Measurements from ENCODE around the gene GARRE1. TPM values are rescaled to one million over a fixed set of nuclear protein-coding genes. Genes with fewer than 3 reads are reported as not detected.

GARRE1 gene
- total and polyA plus RNA-seq, 2 experiments from 2014 or later = 16.0 to 20.0 TPM

DNA sequence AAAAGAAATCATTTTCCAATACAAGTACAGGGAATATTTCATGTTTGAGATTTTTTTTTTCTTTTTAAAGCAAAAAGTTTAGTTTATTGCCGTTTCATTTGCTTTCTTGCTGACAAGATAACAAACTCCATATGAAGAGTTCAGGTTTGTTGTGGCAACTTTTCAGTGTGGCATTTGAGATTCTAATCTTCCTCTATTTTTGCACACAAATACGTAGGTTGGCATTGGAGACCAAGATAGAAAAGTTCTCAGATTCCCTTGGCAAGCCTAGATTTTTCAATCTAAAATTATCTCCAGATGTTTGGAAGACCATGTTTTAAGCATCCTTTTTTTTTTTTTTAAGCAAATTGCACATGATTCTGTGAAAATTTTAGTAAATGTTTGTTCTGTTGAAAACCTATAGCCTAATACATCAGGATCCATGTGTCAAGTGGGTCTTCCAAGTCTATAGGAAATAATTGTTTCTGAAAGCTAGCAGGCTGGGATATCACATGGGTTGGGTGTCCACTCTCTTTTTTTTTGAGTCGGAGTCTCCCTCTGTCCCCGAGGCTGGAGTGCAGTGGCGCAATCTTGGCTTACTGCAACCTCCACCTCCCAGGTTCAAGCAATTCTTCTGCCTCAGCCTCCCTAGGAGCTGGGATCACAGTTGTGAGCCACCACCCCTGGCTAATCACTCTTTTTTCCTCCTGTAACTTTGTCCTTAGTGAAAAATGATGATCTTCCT lies 2.6 kb downstream of the GARRE1 start:
- ATAC-seq (no peak), DNase-seq (ENCODE audit: low spot score) (no peak)
- Histone ChIP-seq H3K79me2 (replicated peaks; ENCODE audit: insufficient read depth) (peaks cover 57% of the 10 kb centered on the region), H3K27me3 (ENCODE audit: insufficient read depth) (no peaks in the 10 kb centered on the region), H3K4me2 (no peak overlapping the region), H2AFZ (no peak overlapping the region), H3K4me3 (no peak overlapping the region), H4K20me1 (replicated peaks; ENCODE audit: insufficient read depth) (peaks cover 28% of the 10 kb centered on the region; the same call in 1 of the 2 replicates), H3F3A (replicated peaks; ENCODE audit: low read depth) (peaks cover 6% of the 10 kb centered on the region; the same call in 1 of the 2 replicates), H3K4me1 (ENCODE audit: insufficient read depth) (peaks cover 14% of the 10 kb centered on the region), H3K27ac (ENCODE audit: low read depth) (no peak overlapping the region), H3K9me2 (ENCODE audit: insufficient read depth) (no peaks in the 10 kb centered on the region), H3K36me3 (ENCODE audit: insufficient read depth) (no peaks in the 10 kb centered on the region)
- H3K27ac Mint-ChIP-seq = no peak overlapping the region
- peaks cover 3% of the 10 kb centered on the region; the same call in 2 of the 3 replicates for H3K9me3 Mint-ChIP-seq
- peaks cover 22% of the 10 kb centered on the region for H3K4me1 Mint-ChIP-seq
- H3K36me3 Mint-ChIP-seq (ENCODE audit: low read depth) = no peaks in the 10 kb centered on the region; the same call in 2 of the 3 replicates
- TF ChIP-seq, protein P1, sequence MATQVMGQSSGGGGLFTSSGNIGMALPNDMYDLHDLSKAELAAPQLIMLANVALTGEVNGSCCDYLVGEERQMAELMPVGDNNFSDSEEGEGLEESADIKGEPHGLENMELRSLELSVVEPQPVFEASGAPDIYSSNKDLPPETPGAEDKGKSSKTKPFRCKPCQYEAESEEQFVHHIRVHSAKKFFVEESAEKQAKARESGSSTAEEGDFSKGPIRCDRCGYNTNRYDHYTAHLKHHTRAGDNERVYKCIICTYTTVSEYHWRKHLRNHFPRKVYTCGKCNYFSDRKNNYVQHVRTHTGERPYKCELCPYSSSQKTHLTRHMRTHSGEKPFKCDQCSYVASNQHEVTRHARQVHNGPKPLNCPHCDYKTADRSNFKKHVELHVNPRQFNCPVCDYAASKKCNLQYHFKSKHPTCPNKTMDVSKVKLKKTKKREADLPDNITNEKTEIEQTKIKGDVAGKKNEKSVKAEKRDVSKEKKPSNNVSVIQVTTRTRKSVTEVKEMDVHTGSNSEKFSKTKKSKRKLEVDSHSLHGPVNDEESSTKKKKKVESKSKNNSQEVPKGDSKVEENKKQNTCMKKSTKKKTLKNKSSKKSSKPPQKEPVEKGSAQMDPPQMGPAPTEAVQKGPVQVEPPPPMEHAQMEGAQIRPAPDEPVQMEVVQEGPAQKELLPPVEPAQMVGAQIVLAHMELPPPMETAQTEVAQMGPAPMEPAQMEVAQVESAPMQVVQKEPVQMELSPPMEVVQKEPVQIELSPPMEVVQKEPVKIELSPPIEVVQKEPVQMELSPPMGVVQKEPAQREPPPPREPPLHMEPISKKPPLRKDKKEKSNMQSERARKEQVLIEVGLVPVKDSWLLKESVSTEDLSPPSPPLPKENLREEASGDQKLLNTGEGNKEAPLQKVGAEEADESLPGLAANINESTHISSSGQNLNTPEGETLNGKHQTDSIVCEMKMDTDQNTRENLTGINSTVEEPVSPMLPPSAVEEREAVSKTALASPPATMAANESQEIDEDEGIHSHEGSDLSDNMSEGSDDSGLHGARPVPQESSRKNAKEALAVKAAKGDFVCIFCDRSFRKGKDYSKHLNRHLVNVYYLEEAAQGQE (IDR thresholded peaks at IDR 0.05; ENCODE audit: unreplicated experiment) = no peak
- TF ChIP-seq CREB1 (CRISPR knock-in tag; IDR thresholded peaks at IDR 0.05; ENCODE audit: low read depth) (no peak), EZH2 (IDR thresholded peaks at IDR 0.05; ENCODE audit: low read depth, unreplicated experiment) (no peak), POLR2AphosphoS5 (IDR thresholded peaks at IDR 0.05; ENCODE audit: low read depth) (no peak), JUNB (IDR thresholded peaks at IDR 0.05; ENCODE audit: unreplicated experiment) (no peak)
- peaks cover 15% of the 10 kb centered on the region for H3K27me3 Mint-ChIP-seq (ENCODE audit: insufficient read depth, low read depth, poor library complexity)
- no peak overlapping the region for H3K4me3 Mint-ChIP-seq

DNA sequence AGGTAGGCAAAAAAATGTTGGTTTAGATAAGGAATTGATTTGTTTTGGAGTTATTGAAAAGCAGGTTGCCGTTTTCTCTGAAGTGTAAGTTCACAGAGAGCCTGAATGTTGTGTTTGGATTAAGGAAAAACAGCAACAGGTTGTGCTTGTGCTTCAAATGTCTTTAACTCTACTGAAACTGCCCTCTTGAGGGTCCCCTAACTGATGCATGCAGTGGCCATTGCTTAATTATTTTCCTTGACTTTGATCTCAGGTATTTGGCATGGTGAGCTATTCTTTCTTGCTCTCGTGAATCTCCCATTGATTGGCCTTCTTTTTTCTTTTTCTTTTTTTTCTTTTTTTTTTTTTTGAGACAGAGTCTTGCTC lies 3.2 kb downstream of the GARRE1 start:
- ATAC-seq (no peak), DNase-seq (ENCODE audit: low spot score) (no peak)
- peaks cover 3% of the 10 kb centered on the region; the same call in 1 of the 3 replicates for H3K9me3 Mint-ChIP-seq
- H3K4me1 ChIP-seq (ENCODE audit: insufficient read depth) = peaks cover 14% of the 10 kb centered on the region
- peaks cover 6% of the 10 kb centered on the region; the same call in 1 of the 2 replicates for H3F3A ChIP-seq (replicated peaks; ENCODE audit: low read depth)
- H3K36me3 Mint-ChIP-seq (ENCODE audit: low read depth) = no peaks in the 10 kb centered on the region
- H2AFZ ChIP-seq = no peak overlapping the region
- no peaks in the 10 kb centered on the region for H3K36me3 ChIP-seq (ENCODE audit: insufficient read depth)
- no peak overlapping the region for H3K4me3 ChIP-seq
- H3K9me2 ChIP-seq (ENCODE audit: insufficient read depth) = no peaks in the 10 kb centered on the region
- peaks cover 22% of the 10 kb centered on the region for H3K4me1 Mint-ChIP-seq
- no peak overlapping the region for H3K27ac ChIP-seq (ENCODE audit: low read depth)
- peaks cover 58% of the 10 kb centered on the region for H3K79me2 ChIP-seq (replicated peaks; ENCODE audit: insufficient read depth)
- peaks cover 15% of the 10 kb centered on the region for H3K27me3 Mint-ChIP-seq (ENCODE audit: insufficient read depth, low read depth, poor library complexity)
- H3K4me2 ChIP-seq = no peak overlapping the region
- no peak overlapping the region for H3K27ac Mint-ChIP-seq
- H3K27me3 ChIP-seq (ENCODE audit: insufficient read depth) = no peaks in the 10 kb centered on the region
- no peak for TF ChIP-seq CREB1 (CRISPR knock-in tag; IDR thresholded peaks at IDR 0.05; ENCODE audit: low read depth)
- no peak for TF ChIP-seq ZNF331 (CRISPR knock-in tag; IDR thresholded peaks at IDR 0.05; ENCODE audit: low read depth)
- H4K20me1 ChIP-seq (replicated peaks; ENCODE audit: insufficient read depth) = peaks cover 28% of the 10 kb centered on the region; the same call in 1 of the 2 replicates
- H3K4me3 Mint-ChIP-seq = no peak overlapping the region

All from GM23338 (cell line).